HepG2 (cell line): ENCODE results near the gene PERP. TPM values are rescaled to one million over a fixed set of nuclear protein-coding genes. Genes with fewer than 3 reads are reported as not detected.
A peak's percentile ranks its signal among the peaks of the same experiment; 100 is the strongest.

Experiments
- CHCHD3 ChIP-seq: sonication (generic); formaldehyde crosslinking; IDR thresholded peaks from 2 replicates; pipeline ENCODE4 v1.8.0; 2022; ENCODE audit warnings: mild to moderate bottlenecking, missing genetic modification reagents, moderate library complexity
- EED ChIP-seq: sonication (generic); formaldehyde crosslinking; IDR thresholded peaks from 2 replicates; pipeline ENCODE4 v1.5.0; 2020; ENCODE audit warnings: mild to moderate bottlenecking, missing genetic modification reagents
- ELF3 ChIP-seq: IDR thresholded peaks from 2 replicates; pipeline ENCODE4 v1.6.1; 2016; ENCODE audit warnings: missing genetic modification reagents, missing compliant biosample characterization
- ETS1 ChIP-seq: sonication (generic); formaldehyde crosslinking; IDR thresholded peaks from 2 replicates; pipeline ENCODE4 v1.4.0; 2020; ENCODE audit warnings: missing genetic modification reagents
- HINFP ChIP-seq: sonication (generic); formaldehyde crosslinking; IDR thresholded peaks from 2 replicates; pipeline ENCODE4 v1.4.0; 2020; ENCODE audit warnings: low read depth, mild to moderate bottlenecking, missing genetic modification reagents
- HMG20A ChIP-seq: IDR thresholded peaks from 2 replicates; pipeline ENCODE4 v1.6.1; 2016; ENCODE audit warnings: borderline replicate concordance
- KIAA2018 ChIP-seq: sonication (generic); formaldehyde crosslinking; IDR thresholded peaks from 2 replicates; pipeline ENCODE4 v1.5.0; 2020; ENCODE audit warnings: mild to moderate bottlenecking, missing genetic modification reagents, borderline replicate concordance
- MBNL3 ChIP-seq: fragments of 250-450 bp; sonication (Bioruptor Pico); conservative IDR thresholded peaks from 2 replicates; pipeline ENCODE4 v1.8.0; 2022; ENCODE audit warnings: mild to moderate bottlenecking, inconsistent platforms
- PRMT3 ChIP-seq: sonication (generic); formaldehyde crosslinking; IDR thresholded peaks from 2 replicates; pipeline ENCODE4 v1.8.1; 2022; ENCODE audit warnings: low read depth, mild to moderate bottlenecking, moderate library complexity, missing genetic modification reagents, borderline replicate concordance
- RARG ChIP-seq: sonication (generic); formaldehyde crosslinking; IDR thresholded peaks from 2 replicates; pipeline ENCODE4 v1.4.0; 2020; ENCODE audit warnings: low read depth, mild to moderate bottlenecking, missing genetic modification reagents
- RBM22 ChIP-seq: fragments of 200-400 bp; formaldehyde crosslinking; optimal IDR thresholded peaks from 2 replicates; pipeline ENCODE3; 2017; ENCODE audit warnings: mild to moderate bottlenecking, low read length, moderate library complexity
- SNRNP70 ChIP-seq: fragments of 200-400 bp; formaldehyde crosslinking; IDR thresholded peaks from 2 replicates; pipeline ENCODE4 v1.6.1; 2017; ENCODE audit warnings: mild to moderate bottlenecking, low read depth, low read length, moderate library complexity
- TCF12 ChIP-seq, 2 experiments: fragments of 450-650 bp in 1 of 2; sonication (generic) in 1 of 2; formaldehyde crosslinking in 1 of 2; IDR thresholded peaks; 2 replicates each; pipeline versions ENCODE4 v1.6.1 to v1.8.0; 2017 to 2022; ENCODE audit warnings: antibody characterized with exemption in 1 of 2, mild to moderate bottlenecking in 1 of 2, missing genetic modification reagents in 1 of 2, moderate library complexity in 1 of 2
- THRA ChIP-seq: sonication (generic); formaldehyde crosslinking; IDR thresholded peaks from 2 replicates; pipeline ENCODE4 v1.4.0; 2020; ENCODE audit warnings: missing genetic modification reagents, borderline replicate concordance
- ZBTB42 ChIP-seq: sonication (generic); formaldehyde crosslinking; IDR thresholded peaks from 2 replicates; pipeline ENCODE4 v1.5.0; 2020; ENCODE audit warnings: mild to moderate bottlenecking, missing genetic modification reagents
- ZNF781 ChIP-seq: sonication (generic); formaldehyde crosslinking; IDR thresholded peaks from 2 replicates; pipeline ENCODE4 v1.5.1; 2020; ENCODE audit warnings: borderline replicate concordance, mild to moderate bottlenecking, missing genetic modification reagents; ENCODE audit errors: not compliant biosample characterization
- polyA plus RNA-seq, 8 experiments: library from polyadenylated mRNA; depleted of rRNA in 3 of 8; stranded (reverse) in 7 of 8; unstranded in 1 of 8; fragments of >200 nt; fragmentation: Illumina TruSeq in 4 of 8; extraction: Trizol in 4 of 8; gene quantifications; 2 replicates each; pipeline versions ENCODE4 v1.2.1 to v1.2.3, GENCODE V29; 2011 to 2016; ENCODE audit warnings: low read depth in 4 of 8, missing spikeins in 1 of 8, mixed read lengths in 1 of 8; ENCODE audit not compliant: insufficient read depth in 1 of 8
- total RNA-seq, 5 experiments: library from RNA; depleted of rRNA; stranded (reverse); fragments of >200 nt; fragmentation: Illumina TruSeq; extraction: Trizol; gene quantifications; 2 replicates each; pipeline ENCODE4 v1.2.3, GENCODE V29; 2016; ENCODE audit warnings: low read depth in 1 of 5

PERP gene
- total and polyA plus RNA-seq, 2 of the 13 experiments (the other 11 are each of a cell fraction or from before 2014, with no cell fraction given): 26.0 to 53.0 TPM

- TF ChIP-seq KIAA2018 (CRISPR knock-in tag) (peak; percentile 78; the same call in 1 of the 2 replicates), SNRNP70 (no peak), ETS1 (CRISPR knock-in tag) (no peak), RBM22 (no peak), EED (peak; percentile 97), ZNF781 (CRISPR knock-in tag) (peak; percentile 80), HMG20A (no peak), RARG (peak; percentile 83; the same call in 1 of the 2 replicates), TCF12 (IDR thresholded peaks at IDR 0.05) (no peak), TCF12 (CRISPR knock-in tag; IDR thresholded peaks at IDR 0.05) (peak; percentile 73), THRA (CRISPR knock-in tag) (no peak), CHCHD3 (CRISPR knock-in tag) (no peak; the same call in 1 of the 2 replicates), ELF3 (CRISPR knock-in tag) (peak; percentile 47), PRMT3 (CRISPR knock-in tag) (no peak), HINFP (CRISPR knock-in tag) (no peak; the same call in 1 of the 2 replicates), MBNL3 (CRISPR knock-in tag) (no peak), ZBTB42 (peak; percentile 89)
Measured at GRCh38 chr6:138107078-138107751, at the start of gene PERP (continued).
